Measurements from ENCODE around the gene MYO18B.

MYO18B gene

GRCh38 chr22:25770333-25770732, 28.3 kb downstream of the MYO18B start:
- Histone ChIP-seq H3K4me3 (ENCODE audit: low read length) (no peak overlapping the region), H3K9ac (ENCODE audit: low read length) (no peak overlapping the region), H3K27me3 (ENCODE audit: low read depth, low read length) (no peaks in the 10 kb centered on the region), H3K36me3 (replicated peaks; ENCODE audit: low read depth, low read length) (peaks cover 85% of the 10 kb centered on the region), H3K9me3 (ENCODE audit: insufficient read depth, low read length) (peaks cover 19% of the 10 kb centered on the region), H2AFZ (ENCODE audit: low read depth, low read length) (no peak overlapping the region), H3K4me1 (ENCODE audit: low read length) (peaks cover 35% of the 10 kb centered on the region), H3K4me2 (ENCODE audit: low read length) (no peak overlapping the region), H3K27ac (ENCODE audit: low read length) (peak overlapping the region; percentile 81; the same call in 1 of the 2 replicates), H4K20me1 (ENCODE audit: insufficient read depth, low read length) (no peaks in the 10 kb centered on the region), H3K79me2 (ENCODE audit: low read length) (peaks cover 7% of the 10 kb centered on the region; the same call in 1 of the 2 replicates)
- no peak for TF ChIP-seq CTCF (IDR thresholded peaks at IDR 0.05; ENCODE audit: low read depth, low read length)
- TF ChIP-seq EZH2phosphoT487 (IDR thresholded peaks at IDR 0.05; ENCODE audit: low read depth) = no peak

- no peaks in the 10 kb centered on the region for H4K20me1 ChIP-seq (ENCODE audit: insufficient read depth, low read length)
- no peaks in the 10 kb centered on the region for H3K27me3 ChIP-seq (ENCODE audit: low read depth, low read length)
- H3K36me3 ChIP-seq (replicated peaks; ENCODE audit: low read depth, low read length) = peaks cover 80% of the 10 kb centered on the region
- peaks cover 35% of the 10 kb centered on the region for H3K4me1 ChIP-seq (ENCODE audit: low read length)
- H3K27ac ChIP-seq (ENCODE audit: low read length) = peak overlapping the region; percentile 36
- H3K79me2 ChIP-seq (ENCODE audit: low read length) = peaks cover 7% of the 10 kb centered on the region; the same call in 1 of the 2 replicates
- H3K4me3 ChIP-seq (ENCODE audit: low read length) = no peak overlapping the region
- no peak overlapping the region for H3K9ac ChIP-seq (ENCODE audit: low read length)
- peaks cover 7% of the 10 kb centered on the region for H3K9me3 ChIP-seq (ENCODE audit: insufficient read depth, low read length)
- H2AFZ ChIP-seq (ENCODE audit: low read depth, low read length) = no peak overlapping the region
- H3K4me2 ChIP-seq (ENCODE audit: low read length) = peak overlapping the region; percentile 26; the same call in 1 of the 2 replicates
- TF ChIP-seq CTCF (IDR thresholded peaks at IDR 0.05; ENCODE audit: low read depth, low read length) = no peak
These were observed 30.3 kb downstream of the MYO18B start for GRCh38 chr22:25772288-25772687.

- Histone ChIP-seq H2AFZ (ENCODE audit: low read depth, low read length) (no peak overlapping the region), H4K20me1 (ENCODE audit: insufficient read depth, low read length) (no peaks in the 10 kb centered on the region), H3K36me3 (replicated peaks; ENCODE audit: low read depth, low read length) (peaks cover 80% of the 10 kb centered on the region), H3K79me2 (ENCODE audit: low read length) (peaks cover 7% of the 10 kb centered on the region; the same call in 1 of the 2 replicates), H3K4me1 (ENCODE audit: low read length) (peaks cover 19% of the 10 kb centered on the region), H3K9ac (ENCODE audit: low read length) (no peak overlapping the region), H3K9me3 (ENCODE audit: insufficient read depth, low read length) (peaks cover 7% of the 10 kb centered on the region), H3K27me3 (ENCODE audit: low read depth, low read length) (no peaks in the 10 kb centered on the region), H3K4me3 (ENCODE audit: low read length) (no peak overlapping the region), H3K27ac (ENCODE audit: low read length) (no peak overlapping the region), H3K4me2 (ENCODE audit: low read length) (no peak overlapping the region)
- TF ChIP-seq CTCF (IDR thresholded peaks at IDR 0.05; ENCODE audit: low read depth, low read length) (peak; percentile 39), EZH2phosphoT487 (IDR thresholded peaks at IDR 0.05; ENCODE audit: low read depth) (no peak)
These were observed 32.6 kb downstream of the MYO18B start for GRCh38 chr22:25774575-25775026.

GRCh38 chr22:25775531-25775930, 33.5 kb downstream of the MYO18B start:
- no peak overlapping the region for H2AFZ ChIP-seq (ENCODE audit: low read depth, low read length)
- no peak overlapping the region for H3K9ac ChIP-seq (ENCODE audit: low read length)

More at GRCh38 chr22:25775531-25775930, 33.5 kb downstream of the MYO18B start:
- H3K27ac ChIP-seq (ENCODE audit: low read length) = no peak overlapping the region
- peaks cover 76% of the 10 kb centered on the region for H3K36me3 ChIP-seq (replicated peaks; ENCODE audit: low read depth, low read length)
- peaks cover 10% of the 10 kb centered on the region for H3K4me1 ChIP-seq (ENCODE audit: low read length)
- H3K27me3 ChIP-seq (ENCODE audit: low read depth, low read length) = no peaks in the 10 kb centered on the region
- no peaks in the 10 kb centered on the region for H4K20me1 ChIP-seq (ENCODE audit: insufficient read depth, low read length)
- H3K4me3 ChIP-seq (ENCODE audit: low read length) = no peak overlapping the region
- TF ChIP-seq CTCF (IDR thresholded peaks at IDR 0.05; ENCODE audit: low read depth, low read length) (no peak), EZH2phosphoT487 (IDR thresholded peaks at IDR 0.05; ENCODE audit: low read depth) (no peak)
- H3K9me3 ChIP-seq (ENCODE audit: insufficient read depth, low read length) = no peaks in the 10 kb centered on the region
- no peaks in the 10 kb centered on the region for H3K79me2 ChIP-seq (ENCODE audit: low read length)
- no peak overlapping the region for H3K4me2 ChIP-seq (ENCODE audit: low read length)
